Stimulated activated CD4-positive, alpha-beta T cell treated with anti-CD3 and anti-CD28 coated beads, Interleukin-2, amount 100 ng/mL, for 48 hours (primary cell): ENCODE data around the gene YY1AP1.
"Not testable (repeated sequence)": the region's sequence is repeated elsewhere in the genome, so short reads cannot be mapped to it uniquely, and the experiment has no call there.

Experiments used
- DNase-seq, 2 donors: peaks; one replicate each; pipeline ENCODE4 v3.0.0-alpha.2; 2020

YY1AP1 gene

GRCh38 chr1:155645034-155645598 lies 43.5 kb downstream of the YY1AP1 start:
- DNase-seq: no peak

- DNase-seq: no peak
Measured at GRCh38 chr1:155643230-155643629, 45.3 kb downstream of the YY1AP1 start.

- DNase-seq: not testable (repeated sequence)
Measured at GRCh38 chr1:155642559-155643180, 45.9 kb downstream of the YY1AP1 start.

- DNase-seq: no peak
Measured at GRCh38 chr1:155640367-155640766, 48.2 kb downstream of the YY1AP1 start.

- no peak for DNase-seq
Measured at GRCh38 chr1:155636397-155637153, 52.0 kb downstream of the YY1AP1 start.

GRCh38 chr1:155626428-155626827 lies 62.1 kb downstream of the YY1AP1 start:
- DNase-seq: not testable (repeated sequence)

GRCh38 chr1:155623357-155623756 lies 65.2 kb downstream of the YY1AP1 start:
- DNase-seq: no peak

GRCh38 chr1:155622191-155622590 lies 66.4 kb downstream of the YY1AP1 start:
- DNase-seq: no peak

GRCh38 chr1:155613226-155613625 lies 75.3 kb downstream of the YY1AP1 start:
- not testable (repeated sequence) for DNase-seq

- DNase-seq: not testable (repeated sequence)
Measured at GRCh38 chr1:155610257-155610647, 78.3 kb downstream of the YY1AP1 start.

GRCh38 chr1:155609515-155610256 lies 78.9 kb downstream of the YY1AP1 start, which contains the start of gene MSTO1:
TSS of gene MSTO1 (plus strand) at chr1:155610218. CDS start at chr1:155610249, 31 bp downstream.
- DNase-seq: peak; percentile 98 to 99
